Loucy (cell line): ENCODE measurements around the gene EXOSC7.

Source experiments
- H2AFZ ChIP-seq: fragments of 200-600 bp; sonication (generic); 2 replicates; pipeline ENCODE4 v1.6.0; 2016; ENCODE audit warnings: antibody characterized with exemption, mild to moderate bottlenecking, low read length, moderate library complexity
- H3F3A ChIP-seq: fragments of 200-600 bp; 2 replicates; pipeline ENCODE4 v1.6.0; 2016; ENCODE audit warnings: antibody characterized with exemption, low read depth, mild to moderate bottlenecking
- H3K27me3 ChIP-seq: fragments of 200-600 bp; sonication (generic); 2 replicates; pipeline ENCODE4 v1.6.1; 2014; ENCODE audit warnings: low read length, mild to moderate bottlenecking; ENCODE audit not compliant: insufficient read depth, poor library complexity, severe bottlenecking
- H3K36me3 ChIP-seq: fragments of 200-600 bp; sonication (generic); 2 replicates; pipeline ENCODE4 v1.6.1; 2016; ENCODE audit warnings: low read length; ENCODE audit not compliant: insufficient read depth
- H3K4me1 ChIP-seq: fragments of 200-600 bp; sonication (generic); 2 replicates; pipeline ENCODE4 v1.5.1; 2014; ENCODE audit warnings: low read length, mild to moderate bottlenecking; ENCODE audit not compliant: insufficient read depth, poor library complexity, severe bottlenecking
- H3K4me2 ChIP-seq: fragments of 200-600 bp; sonication (generic); 2 replicates; pipeline ENCODE4 v1.6.0; 2014; ENCODE audit warnings: antibody characterized with exemption, low read length, low read depth, mild to moderate bottlenecking; ENCODE audit not compliant: poor library complexity, severe bottlenecking
- H3K4me3 ChIP-seq: fragments of 200-600 bp; sonication (generic); 2 replicates; pipeline ENCODE4 v1.5.1; 2014; ENCODE audit warnings: low read length, mild to moderate bottlenecking, mixed read lengths; ENCODE audit not compliant: poor library complexity, severe bottlenecking
- H3K79me2 ChIP-seq: fragments of 200-600 bp; sonication (generic); 2 replicates; pipeline ENCODE4 v1.6.1; 2014; ENCODE audit warnings: low read length; ENCODE audit not compliant: insufficient read depth
- H3K9ac ChIP-seq: fragments of 200-600 bp; sonication (generic); 2 replicates; pipeline ENCODE4 v1.6.0; 2014; ENCODE audit warnings: mild to moderate bottlenecking, low read depth, low read length, moderate library complexity; ENCODE audit not compliant: poor library complexity, severe bottlenecking
- H3K9me2 ChIP-seq: fragments of 200-600 bp; sonication (generic); replicated peaks from 2 replicates; pipeline ENCODE4 v1.6.1; 2016; ENCODE audit warnings: low read depth, low read length, mixed read lengths
- H3K9me3 ChIP-seq: fragments of 200-600 bp; sonication (generic); 2 replicates; pipeline ENCODE4 v1.6.1; 2014; ENCODE audit warnings: mild to moderate bottlenecking, antibody characterized with exemption, low read length, low read depth; ENCODE audit not compliant: insufficient read depth
- H4K20me1 ChIP-seq: fragments of 200-600 bp; sonication (generic); 2 replicates; pipeline ENCODE4 v1.6.0; 2014; ENCODE audit warnings: antibody characterized with exemption, low read length, mild to moderate bottlenecking; ENCODE audit not compliant: insufficient read depth, poor library complexity, severe bottlenecking
- EZH2phosphoT487 ChIP-seq: fragments of 200-600 bp; IDR thresholded peaks from 2 replicates; pipeline ENCODE4 v1.6.1; 2018; ENCODE audit warnings: antibody characterized with exemption, mild to moderate bottlenecking, moderate library complexity, borderline replicate concordance
- TF ChIP-seq, protein P1 (sequence below): fragments of 200-600 bp; sonication (generic); conservative IDR thresholded peaks from 2 replicates; pipeline ENCODE4 v1.5.1; 2014; ENCODE audit warnings: mild to moderate bottlenecking, antibody characterized with exemption, low read length

The EXOSC7 gene

DNA sequence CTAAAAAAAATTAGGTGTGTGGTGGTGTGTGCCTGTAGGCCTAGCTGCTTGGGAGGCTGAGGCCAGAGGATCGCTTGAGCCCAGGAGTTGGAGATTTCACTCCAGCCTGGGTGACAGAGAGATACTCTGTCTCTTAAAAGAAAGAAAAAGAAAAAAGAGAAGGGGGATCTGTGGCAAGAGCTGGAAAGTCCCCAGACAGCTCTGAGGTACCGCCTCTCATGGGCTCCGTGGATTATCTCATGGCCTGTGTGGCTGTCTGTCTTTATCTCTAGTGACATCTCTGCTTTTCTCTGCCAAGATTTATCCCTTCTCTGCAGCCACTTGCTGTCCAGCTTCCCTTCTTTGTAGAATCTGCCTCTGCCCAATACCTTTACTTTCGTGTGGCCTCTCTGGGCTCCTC lies 5.7 kb downstream of the EXOSC7 start:
- no peaks in the 10 kb centered on the region for H3K9me3 ChIP-seq
- TF ChIP-seq EZH2phosphoT487: no peak
- TF ChIP-seq, protein P1, sequence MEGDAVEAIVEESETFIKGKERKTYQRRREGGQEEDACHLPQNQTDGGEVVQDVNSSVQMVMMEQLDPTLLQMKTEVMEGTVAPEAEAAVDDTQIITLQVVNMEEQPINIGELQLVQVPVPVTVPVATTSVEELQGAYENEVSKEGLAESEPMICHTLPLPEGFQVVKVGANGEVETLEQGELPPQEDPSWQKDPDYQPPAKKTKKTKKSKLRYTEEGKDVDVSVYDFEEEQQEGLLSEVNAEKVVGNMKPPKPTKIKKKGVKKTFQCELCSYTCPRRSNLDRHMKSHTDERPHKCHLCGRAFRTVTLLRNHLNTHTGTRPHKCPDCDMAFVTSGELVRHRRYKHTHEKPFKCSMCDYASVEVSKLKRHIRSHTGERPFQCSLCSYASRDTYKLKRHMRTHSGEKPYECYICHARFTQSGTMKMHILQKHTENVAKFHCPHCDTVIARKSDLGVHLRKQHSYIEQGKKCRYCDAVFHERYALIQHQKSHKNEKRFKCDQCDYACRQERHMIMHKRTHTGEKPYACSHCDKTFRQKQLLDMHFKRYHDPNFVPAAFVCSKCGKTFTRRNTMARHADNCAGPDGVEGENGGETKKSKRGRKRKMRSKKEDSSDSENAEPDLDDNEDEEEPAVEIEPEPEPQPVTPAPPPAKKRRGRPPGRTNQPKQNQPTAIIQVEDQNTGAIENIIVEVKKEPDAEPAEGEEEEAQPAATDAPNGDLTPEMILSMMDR: no peak
- no peak overlapping the region for H3K9ac ChIP-seq
- H3K9me2 ChIP-seq: no peaks in the 10 kb centered on the region
- no peaks in the 10 kb centered on the region for H3K36me3 ChIP-seq
- no peak overlapping the region for H2AFZ ChIP-seq
- peaks cover 86% of the 10 kb centered on the region for H3K79me2 ChIP-seq
- peaks cover 74% of the 10 kb centered on the region for H3K4me1 ChIP-seq
- no peak overlapping the region for H3K4me3 ChIP-seq
- no peaks in the 10 kb centered on the region for H3F3A ChIP-seq
- peaks cover 58% of the 10 kb centered on the region for H4K20me1 ChIP-seq
- H3K4me2 ChIP-seq: peak overlapping the region; percentile 96
- no peaks in the 10 kb centered on the region for H3K27me3 ChIP-seq

DNA sequence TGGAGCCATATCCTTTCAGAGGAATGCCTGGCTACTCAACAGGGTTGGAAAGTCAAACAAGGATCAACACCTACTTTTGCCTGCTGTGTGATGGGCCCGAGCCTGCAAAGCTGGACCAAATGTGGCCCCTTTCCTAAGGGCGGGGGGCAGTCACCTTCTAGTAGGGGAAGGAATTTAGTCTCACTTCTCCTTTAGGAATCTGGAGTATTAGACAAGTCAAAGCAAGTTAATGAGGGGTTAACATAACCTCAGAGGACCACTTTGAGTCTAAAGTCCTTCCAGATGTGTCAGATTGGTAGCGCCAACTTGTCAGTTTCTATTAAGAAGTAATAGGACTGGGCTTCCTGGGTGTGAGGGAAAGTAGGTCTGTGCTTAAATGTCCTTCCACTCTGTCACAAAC lies 6.8 kb downstream of the EXOSC7 start:
- H3K9me3 ChIP-seq: no peaks in the 10 kb centered on the region
- peaks cover 80% of the 10 kb centered on the region for H3K79me2 ChIP-seq
- H3F3A ChIP-seq: no peaks in the 10 kb centered on the region
- H3K4me3 ChIP-seq: no peak overlapping the region
- H3K36me3 ChIP-seq: no peaks in the 10 kb centered on the region
- H3K4me2 ChIP-seq: no peak overlapping the region
- no peak overlapping the region for H3K9ac ChIP-seq
- no peaks in the 10 kb centered on the region for H3K9me2 ChIP-seq
- TF ChIP-seq, protein P1: no peak
- TF ChIP-seq EZH2phosphoT487: no peak
- H3K27me3 ChIP-seq: no peaks in the 10 kb centered on the region
- H3K4me1 ChIP-seq: peaks cover 64% of the 10 kb centered on the region
- no peak overlapping the region for H2AFZ ChIP-seq
- peaks cover 60% of the 10 kb centered on the region for H4K20me1 ChIP-seq

DNA sequence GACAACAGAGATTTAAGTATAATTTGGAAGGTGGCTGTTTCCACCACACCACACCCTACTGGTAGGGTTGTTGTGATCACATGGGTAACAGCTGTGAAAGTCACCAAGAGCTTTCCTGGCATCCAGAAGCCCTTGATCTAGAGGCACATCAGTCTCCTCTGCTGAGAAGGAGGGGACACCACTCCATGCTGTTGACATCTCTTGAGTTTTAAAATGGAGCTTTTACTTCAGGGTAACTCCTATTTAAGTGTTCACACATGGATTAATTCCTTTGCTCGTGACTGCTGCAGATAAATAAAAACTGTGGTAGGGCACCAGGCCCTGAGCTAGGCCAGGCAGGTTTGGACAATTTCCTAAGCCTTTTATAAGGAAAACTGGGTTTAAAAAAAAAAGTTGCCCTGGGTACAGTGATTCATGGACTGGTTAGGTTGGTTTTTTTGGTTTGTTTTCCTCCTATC lies 7.5 kb downstream of the EXOSC7 start:
- peaks cover 61% of the 10 kb centered on the region for H4K20me1 ChIP-seq
- H3F3A ChIP-seq: no peaks in the 10 kb centered on the region
- H3K9me2 ChIP-seq: no peaks in the 10 kb centered on the region
- H3K27me3 ChIP-seq: no peaks in the 10 kb centered on the region
- TF ChIP-seq, protein P1: no peak
- TF ChIP-seq EZH2phosphoT487: no peak
- H3K9ac ChIP-seq: no peak overlapping the region
- no peaks in the 10 kb centered on the region for H3K36me3 ChIP-seq
- peaks cover 77% of the 10 kb centered on the region for H3K79me2 ChIP-seq
- H3K4me3 ChIP-seq: no peak overlapping the region
- no peak overlapping the region for H2AFZ ChIP-seq
- H3K9me3 ChIP-seq: no peaks in the 10 kb centered on the region
- peak overlapping the region; percentile 26 for H3K4me2 ChIP-seq
- H3K4me1 ChIP-seq: peaks cover 57% of the 10 kb centered on the region
